ENCODE data around the gene UBE2J2.

UBE2J2 gene

DNA sequence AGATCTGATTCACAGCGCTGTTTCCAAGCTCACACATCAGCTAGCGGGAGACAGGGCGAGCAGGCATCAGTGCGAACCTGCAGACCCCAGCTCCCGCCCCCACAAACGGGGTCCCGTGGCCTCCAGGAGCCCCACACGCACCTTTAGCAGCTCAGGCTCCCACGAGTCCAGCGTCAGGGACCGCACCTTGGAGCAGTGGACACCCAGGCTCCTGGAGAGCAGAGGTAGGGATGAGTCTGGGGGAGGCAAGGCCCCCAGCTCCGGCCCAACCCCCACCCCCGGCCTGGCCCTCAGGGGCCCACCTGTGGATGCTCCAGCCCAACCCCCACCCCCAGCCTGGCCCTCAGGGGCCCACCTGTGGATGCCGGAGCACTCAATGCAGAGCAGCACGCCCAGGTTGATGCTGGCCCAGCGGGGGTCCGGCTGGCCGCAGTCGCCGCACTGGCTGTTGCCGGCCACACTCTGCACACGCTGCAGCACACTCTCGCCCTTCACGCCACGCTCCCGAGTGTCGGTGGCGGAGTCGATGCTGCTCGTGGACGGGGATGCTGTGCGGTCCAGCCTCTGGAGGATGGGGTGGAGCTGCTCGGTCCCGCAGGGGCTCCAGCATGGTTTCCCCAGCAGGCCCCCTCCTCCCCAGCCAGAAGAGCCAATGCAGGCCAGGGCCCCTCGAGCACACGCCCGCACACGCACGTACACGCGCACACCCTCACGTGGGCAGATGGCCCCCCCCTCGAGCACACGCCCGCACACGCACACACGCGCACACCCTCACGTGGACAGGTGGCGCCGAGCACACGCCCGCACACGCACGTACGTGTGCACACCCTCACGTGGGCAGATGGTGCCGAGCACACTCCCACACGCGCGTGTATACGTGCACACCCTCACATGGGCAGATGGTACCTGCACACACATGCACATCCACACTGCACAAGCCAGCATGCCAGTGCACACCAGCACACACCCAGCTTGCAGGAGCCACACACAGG, 22.7 kb upstream of the UBE2J2 start:
- in situ Hi-C loops (cut with MboI; ENCODE audit: low sequenced_read_pairs), result no loop called here

GRCh38 chr1:1295154-1295923, 21.7 kb upstream of the UBE2J2 start:
- in situ Hi-C loops (cut with MboI; ENCODE audit: low sequenced_read_pairs), result no loop called here

DNA sequence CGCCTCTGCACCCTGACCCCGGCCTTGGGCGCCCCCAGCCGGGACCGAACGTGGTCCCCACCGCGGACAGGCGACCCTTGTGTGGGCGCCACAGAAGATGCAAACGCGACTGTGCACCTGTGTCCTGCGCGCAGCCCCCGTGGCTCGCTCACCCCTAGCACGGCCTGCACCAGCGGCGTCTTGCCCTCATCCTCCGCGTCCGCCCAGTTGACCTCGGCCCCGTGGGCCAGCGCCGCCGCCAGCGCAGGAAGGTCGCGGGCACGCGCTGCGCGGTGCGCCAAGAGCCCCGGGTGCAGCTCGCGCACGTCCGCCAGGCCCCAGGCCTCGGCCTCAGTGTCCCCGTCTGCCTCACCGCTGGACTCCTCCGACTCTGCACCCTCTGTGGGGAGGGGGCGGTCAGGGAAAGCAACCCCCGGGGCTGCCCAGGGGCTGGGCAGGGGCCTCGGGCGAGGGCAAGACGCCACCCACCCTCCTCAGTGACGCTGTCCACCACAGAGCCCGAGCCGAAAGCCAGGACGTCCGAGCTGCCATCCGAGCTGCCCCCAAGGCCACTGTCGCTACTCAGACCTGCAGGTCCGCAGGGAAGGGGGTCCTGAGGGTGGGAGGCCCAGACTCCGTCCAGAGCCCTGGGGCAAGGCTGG, 20.7 kb upstream of the UBE2J2 start:
- in situ Hi-C loops (cut with MboI; ENCODE audit: low sequenced_read_pairs), result no loop called here

DNA sequence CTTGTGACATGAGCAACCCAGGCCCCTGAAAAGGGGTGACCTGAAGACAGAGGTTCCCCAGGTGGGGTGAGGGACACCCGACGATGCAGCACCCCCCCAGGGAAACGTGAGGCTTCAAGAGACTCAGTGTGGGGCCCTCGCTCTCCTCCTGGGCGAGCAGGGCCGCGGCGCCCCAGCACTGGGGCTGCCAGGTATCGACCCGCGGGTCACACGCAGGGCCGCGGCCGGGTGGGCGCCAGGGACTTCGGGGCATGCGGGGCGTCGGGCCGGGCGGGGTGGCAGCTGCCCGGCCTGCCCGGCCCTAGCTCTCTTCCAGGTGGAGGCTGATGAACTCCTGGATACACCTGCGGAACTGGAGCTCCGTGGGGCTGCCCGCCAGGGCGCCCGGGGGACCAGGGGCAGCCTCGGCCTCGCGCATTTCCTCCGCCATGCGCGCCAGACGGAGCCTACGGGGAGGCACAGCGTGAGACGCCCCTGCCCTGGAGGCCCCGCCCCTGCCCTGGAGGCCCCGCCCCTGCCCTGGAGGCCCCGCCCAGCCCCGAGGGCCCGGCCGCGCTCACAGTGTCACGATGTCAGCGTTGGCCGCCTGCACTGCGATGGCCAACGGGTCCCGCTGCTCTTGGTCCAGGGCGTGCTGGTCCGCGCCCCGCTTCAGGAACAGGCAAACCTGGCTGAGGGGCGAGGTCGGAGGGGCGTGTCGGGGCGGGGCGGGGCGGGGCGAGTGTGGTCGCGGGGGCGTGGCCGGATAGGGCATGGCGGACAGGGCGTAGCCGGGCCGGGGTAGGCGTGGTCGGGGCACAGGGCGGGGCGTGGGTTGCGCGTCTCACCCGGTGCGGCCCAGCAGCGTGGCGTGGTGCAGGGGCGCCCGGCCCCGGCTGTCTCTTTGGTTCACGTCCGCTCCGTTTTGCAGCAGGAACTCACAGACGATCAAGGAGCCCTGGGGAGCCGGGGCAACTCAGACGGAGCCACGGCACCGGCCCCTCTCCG, 19.9 kb upstream of the UBE2J2 start:
- in situ Hi-C loops (cut with MboI; ENCODE audit: low sequenced_read_pairs), result no loop called here

DNA sequence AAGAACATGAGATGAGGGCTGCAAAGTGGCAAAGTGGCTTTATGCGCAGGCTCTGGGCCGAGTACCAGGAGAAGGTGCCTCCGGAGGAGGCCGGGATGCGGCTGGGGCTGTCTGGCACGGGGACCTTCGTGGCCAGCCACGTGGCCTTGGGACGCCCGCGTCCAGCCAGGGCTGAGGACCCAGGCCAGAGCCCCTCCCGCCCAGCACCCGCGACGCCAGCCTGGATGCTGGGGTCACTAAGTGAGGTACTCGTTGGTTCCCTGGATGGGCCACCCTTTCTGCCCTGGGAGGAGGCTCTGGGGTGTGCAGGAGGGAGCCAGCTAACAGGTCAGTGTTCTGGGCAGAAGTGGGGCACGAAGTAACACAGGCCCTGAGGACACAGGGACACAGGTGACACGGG, 19.2 kb upstream of the UBE2J2 start:
- in situ Hi-C loops (cut with MboI; ENCODE audit: low sequenced_read_pairs), result no loop called here

DNA sequence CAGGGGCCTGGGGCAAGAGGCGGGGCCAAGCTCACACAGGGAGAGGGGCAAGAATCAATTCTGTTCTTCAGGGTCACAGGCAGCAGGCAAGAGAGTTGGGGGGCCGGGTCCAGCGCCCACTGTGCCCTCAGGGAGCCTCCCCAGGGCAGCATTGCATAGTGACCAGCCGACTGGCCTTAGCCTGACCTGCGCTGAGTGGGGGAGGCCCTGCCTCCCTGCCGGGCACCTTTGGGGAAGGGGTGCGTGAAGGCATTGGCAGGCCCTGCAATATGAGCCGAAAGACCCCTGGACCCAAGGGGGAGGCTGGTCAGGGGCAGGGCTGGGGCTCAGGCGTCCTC, 18.8 kb upstream of the UBE2J2 start:
- in situ Hi-C loops (cut with MboI; ENCODE audit: low sequenced_read_pairs), result no loop called here

DNA sequence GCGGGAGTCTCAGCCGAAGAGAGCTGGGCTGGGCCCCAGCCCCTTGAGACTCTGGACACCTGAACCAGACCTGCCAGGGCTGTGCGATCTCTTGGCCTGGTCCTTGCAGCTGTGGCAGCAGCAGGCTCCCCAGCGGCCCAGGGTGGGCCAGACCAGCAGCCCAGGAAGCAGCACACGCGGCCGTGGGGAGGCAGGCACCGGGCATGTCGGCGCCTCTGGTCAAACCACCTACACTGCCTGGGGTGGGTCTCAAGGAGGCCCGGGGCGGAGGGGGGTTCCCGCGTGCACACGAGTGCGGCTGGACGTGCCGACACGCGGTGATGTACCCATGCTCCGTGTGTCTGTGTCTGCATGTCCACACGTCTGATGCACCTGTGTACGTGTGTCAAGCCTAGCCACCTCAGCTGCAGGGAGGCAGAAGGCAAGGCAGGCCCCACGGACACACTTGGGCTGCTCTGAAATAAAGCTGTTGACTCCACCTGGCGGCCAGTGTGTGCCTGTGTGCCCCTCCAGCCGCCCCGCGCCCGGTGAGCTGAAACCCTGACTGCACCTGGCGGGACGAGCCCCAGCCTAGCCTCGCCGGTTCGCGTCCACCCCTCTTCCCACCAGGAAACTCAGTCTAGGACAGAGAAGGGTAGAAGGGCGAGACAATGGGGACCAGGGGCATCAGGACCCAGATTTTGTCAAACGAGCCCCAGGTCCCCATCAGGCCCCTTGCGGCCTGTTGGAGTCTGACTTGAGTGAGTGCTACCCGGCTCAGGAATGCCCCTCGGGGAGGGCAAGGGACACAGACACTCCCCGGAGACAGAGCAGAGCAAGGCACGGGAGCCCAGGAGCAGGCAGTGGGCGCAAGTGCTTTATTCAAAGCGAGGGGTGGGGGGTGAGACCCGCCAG, 18.1 kb upstream of the UBE2J2 start:
- in situ Hi-C loops (cut with MboI; ENCODE audit: low sequenced_read_pairs), result no loop called here

- in situ Hi-C loops (cut with MboI; ENCODE audit: low sequenced_read_pairs), result no loop called here
Measured at GRCh38 chr1:1291023-1291528, 17.4 kb upstream of the UBE2J2 start.

DNA sequence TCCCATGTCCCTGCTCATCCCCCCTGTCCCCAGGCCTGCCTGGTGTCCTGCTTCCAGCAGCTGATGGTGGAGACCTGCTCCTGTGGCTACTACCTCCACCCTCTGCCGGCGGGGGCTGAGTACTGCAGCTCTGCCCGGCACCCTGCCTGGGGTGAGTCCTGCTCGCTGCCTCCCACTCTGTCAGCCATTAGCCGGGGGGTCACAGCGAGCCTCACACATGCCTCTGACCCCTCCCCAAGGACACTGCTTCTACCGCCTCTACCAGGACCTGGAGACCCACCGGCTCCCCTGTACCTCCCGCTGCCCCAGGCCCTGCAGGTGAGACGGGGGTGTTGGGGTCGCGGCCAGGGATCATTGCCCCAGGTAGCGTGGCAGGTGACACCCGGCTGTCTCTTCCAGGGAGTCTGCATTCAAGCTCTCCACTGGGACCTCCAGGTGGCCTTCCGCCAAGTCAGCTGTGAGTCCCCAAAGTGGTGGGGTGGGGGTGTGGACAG, 16.6 kb upstream of the UBE2J2 start:
- in situ Hi-C loops (cut with MboI; ENCODE audit: low sequenced_read_pairs), result no loop called here

DNA sequence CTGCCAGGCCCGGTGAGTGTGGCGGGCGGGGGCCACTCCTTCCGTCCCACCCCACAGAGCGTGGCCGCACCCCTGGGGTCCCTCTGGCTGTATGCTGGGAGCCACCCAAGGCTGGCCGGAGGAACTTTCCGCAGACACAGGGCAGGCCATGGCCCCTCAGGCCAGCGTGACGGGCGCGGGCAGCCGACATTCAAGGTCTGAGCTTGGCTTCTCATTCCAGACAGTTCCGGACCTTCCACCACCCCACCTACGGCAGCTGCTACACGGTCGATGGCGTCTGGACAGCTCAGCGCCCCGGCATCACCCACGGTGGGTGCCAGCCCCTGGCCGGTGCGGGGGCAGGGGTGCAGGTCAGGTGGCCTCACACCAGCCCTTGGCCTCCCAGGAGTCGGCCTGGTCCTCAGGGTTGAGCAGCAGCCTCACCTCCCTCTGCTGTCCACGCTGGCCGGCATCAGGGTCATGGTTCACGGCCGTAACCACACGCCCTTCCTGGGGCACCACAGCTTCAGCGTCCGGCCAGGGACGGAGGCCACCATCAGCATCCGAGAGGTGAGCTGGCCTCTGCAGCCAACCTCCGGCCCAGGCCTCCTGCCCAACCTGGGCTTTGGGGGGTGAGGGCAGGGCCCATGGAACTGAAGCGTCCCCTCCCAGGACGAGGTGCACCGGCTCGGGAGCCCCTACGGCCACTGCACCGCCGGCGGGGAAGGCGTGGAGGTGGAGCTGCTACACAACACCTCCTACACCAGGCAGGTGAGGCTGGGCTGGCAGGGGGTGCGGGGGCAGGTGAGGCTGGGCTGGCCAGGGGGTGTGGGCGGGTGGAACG, 13.8 kb upstream of the UBE2J2 start:
- in situ Hi-C loops (cut with MboI; ENCODE audit: low sequenced_read_pairs), result no loop called here

DNA sequence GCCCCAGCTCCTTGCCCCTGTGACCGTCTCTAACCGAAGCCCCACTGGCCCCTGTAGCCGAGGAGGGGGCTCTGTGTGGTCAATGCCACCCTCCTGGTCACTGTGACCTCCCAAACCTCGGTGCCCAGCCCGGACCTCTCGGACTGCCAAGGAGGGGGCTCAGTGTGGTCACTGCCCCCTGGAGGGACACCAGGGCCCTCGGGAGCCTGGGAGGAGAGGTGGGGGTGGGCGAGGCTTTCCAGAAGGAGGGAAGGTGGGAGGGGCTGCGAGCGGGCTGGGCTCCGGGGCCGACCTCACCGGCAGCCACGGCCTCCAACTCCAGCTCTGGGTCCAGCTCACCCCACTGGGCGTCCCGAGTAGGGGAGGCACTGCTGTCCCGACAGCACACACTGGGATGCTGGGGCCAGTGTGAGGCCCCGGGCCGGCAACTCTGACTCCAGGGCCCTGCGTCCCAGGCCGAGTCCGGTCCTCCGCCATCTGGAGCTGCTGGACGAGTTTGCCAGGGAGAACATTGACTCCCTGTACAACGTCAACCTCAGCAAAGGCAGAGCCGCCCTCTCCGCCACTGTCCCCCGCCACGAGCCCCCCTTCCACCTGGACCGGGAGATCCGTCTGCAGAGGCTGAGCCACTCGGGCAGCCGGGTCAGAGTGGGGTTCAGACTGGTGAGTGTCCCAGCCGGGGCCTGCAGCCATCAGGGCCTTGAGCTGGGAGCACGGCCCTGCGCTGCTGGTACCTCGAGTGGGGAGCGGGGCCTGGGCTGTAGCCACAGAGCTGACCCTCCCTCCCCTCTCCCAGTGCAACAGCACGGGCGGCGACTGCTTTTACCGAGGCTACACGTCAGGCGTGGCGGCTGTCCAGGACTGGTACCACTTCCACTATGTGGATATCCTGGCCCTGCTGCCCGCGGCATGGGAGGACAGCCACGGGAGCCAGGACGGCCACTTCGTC, 12.9 kb upstream of the UBE2J2 start:
- in situ Hi-C loops (cut with MboI; ENCODE audit: low sequenced_read_pairs), result no loop called here

DNA sequence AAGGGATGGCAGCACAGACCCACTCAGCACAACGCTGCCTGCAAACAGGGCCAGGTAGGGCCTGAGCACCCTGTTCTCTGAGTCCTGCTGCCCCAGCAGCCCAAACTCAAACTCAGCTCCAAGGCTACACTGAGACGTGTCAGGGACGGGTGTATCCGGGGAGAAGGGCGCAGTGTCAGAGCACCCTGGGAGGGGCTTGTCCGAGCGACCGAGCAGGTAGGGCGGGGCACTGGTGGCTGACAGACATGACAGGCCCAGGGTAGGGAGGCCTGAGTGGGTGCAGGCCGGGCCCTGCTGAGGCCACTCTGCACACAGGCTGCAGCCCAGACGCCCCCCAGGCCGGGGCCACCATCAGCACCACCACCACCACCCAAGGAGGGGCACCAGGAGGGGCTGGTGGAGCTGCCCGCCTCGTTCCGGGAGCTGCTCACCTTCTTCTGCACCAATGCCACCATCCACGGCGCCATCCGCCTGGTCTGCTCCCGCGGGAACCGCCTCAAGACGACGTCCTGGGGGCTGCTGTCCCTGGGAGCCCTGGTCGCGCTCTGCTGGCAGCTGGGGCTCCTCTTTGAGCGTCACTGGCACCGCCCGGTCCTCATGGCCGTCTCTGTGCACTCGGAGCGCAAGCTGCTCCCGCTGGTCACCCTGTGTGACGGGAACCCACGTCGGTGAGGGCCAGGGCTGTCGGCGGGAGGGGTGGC, 12.1 kb upstream of the UBE2J2 start:
- in situ Hi-C loops (cut with MboI; ENCODE audit: low sequenced_read_pairs), result no loop called here

GRCh38 chr1:1285102-1285571, 11.5 kb upstream of the UBE2J2 start:
- in situ Hi-C loops (cut with MboI; ENCODE audit: low sequenced_read_pairs), result no loop called here

DNA sequence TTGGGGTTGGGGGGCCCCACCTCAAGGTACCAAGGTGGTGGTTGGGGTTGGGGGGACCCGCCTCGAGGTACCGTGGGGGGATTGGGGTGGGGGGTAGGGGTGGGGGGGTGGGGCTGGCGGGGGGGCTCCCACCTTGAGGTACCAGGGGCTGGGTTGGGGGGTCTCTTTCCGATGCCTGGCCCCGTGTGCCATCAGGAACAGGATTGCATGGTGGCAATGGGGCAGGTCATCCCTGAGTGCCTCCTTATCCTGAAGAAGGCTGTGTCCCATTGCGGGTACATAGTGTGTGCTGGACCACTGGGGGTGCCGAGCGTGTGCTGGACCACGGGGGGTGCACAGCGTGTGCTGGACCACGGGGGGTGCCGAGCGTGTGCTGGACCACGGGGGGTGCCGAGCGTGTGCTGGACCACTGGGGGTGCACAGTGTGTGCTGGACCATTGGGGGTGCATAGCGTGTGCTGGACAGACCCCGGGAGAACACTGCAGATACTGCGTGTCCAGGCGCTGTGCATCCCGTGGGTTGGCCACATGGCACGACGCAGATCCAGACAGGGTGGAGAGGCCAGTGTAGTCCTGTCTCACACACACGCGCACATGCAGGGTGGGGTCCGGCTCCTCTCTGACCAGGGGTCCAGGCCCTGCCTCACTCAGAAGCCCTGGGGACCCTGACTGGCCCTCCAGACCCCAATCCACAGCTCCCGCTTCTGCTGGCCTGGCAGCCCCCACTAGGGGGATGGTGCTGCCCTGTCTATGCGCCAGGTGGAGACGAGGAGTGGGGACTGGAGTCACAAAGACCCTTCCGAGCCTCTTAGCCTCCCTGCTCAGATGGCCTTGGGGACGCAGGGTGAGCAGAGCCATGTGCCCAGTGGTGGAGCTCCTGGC, 10.8 kb upstream of the UBE2J2 start:
- in situ Hi-C loops (cut with MboI; ENCODE audit: low sequenced_read_pairs), result no loop called here

DNA sequence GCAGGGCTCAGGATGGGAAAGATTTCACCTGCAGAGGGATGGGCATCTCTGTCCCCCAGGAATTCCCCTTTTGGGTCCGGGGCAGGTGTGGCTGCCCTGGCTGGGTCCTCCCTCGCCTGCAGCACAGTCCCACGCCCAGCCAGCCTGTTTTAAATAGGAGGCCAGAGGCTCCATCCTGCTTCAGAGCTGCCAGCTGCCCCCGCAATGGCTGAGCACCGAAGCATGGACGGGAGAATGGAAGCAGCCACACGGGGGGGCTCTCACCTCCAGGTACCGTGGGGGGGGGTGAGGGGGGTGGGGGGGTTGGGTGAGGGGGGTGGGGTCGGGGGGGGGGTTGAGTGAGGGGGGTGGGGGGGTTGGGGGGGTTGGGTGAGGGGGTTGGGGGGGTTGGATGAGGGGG, 10.2 kb upstream of the UBE2J2 start:
- in situ Hi-C loops (cut with MboI; ENCODE audit: low sequenced_read_pairs), result no loop called here

Data from HL-60/S4 (cell line).